Measurements from ENCODE around the gene SIGLECL1.

Gene SIGLECL1

DNA sequence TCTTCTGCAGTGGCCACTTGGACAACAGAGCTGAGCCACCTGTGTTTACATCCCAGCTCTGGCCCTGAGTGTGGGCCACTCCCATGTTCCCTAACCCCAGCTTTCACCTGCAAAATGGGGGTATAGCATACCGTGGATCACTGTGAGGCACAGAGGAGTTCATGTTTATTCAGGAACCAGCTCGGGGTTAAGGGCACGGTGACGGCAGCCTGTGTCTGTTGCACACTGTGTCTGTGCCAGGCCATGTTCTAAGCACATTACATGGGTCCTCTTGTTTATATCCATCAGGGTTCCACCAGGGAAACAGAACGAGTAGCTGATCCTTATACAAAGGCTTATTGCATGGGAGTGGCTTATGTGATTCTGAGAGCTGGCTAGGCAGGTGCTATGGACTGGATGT lies 46.5 kb downstream of the SIGLECL1 start:
- no peaks in the 10 kb centered on the region for H4K20me1 ChIP-seq (ENCODE audit: insufficient read depth, low read length)
- H3K36me3 ChIP-seq (replicated peaks; ENCODE audit: low read depth, low read length) = no peaks in the 10 kb centered on the region
- no peaks in the 10 kb centered on the region for H3K9me3 ChIP-seq (ENCODE audit: insufficient read depth, low read length)
- no peak overlapping the region for H2AFZ ChIP-seq (ENCODE audit: low read depth, low read length)
- no peaks in the 10 kb centered on the region for H3K4me1 ChIP-seq (ENCODE audit: low read length)
- H3K4me3 ChIP-seq (ENCODE audit: low read length) = no peak overlapping the region
- H3K27me3 ChIP-seq (ENCODE audit: low read depth, low read length) = peaks cover 31% of the 10 kb centered on the region
- no peak overlapping the region for H3K27ac ChIP-seq (ENCODE audit: low read length)
- no peak overlapping the region for H3K9ac ChIP-seq (ENCODE audit: low read length)
- no peak overlapping the region for H3K4me2 ChIP-seq (ENCODE audit: low read length)
- no peaks in the 10 kb centered on the region for H3K79me2 ChIP-seq (ENCODE audit: low read length)
- TF ChIP-seq EZH2phosphoT487 (IDR thresholded peaks at IDR 0.05; ENCODE audit: low read depth) = no peak
- TF ChIP-seq, protein P1, sequence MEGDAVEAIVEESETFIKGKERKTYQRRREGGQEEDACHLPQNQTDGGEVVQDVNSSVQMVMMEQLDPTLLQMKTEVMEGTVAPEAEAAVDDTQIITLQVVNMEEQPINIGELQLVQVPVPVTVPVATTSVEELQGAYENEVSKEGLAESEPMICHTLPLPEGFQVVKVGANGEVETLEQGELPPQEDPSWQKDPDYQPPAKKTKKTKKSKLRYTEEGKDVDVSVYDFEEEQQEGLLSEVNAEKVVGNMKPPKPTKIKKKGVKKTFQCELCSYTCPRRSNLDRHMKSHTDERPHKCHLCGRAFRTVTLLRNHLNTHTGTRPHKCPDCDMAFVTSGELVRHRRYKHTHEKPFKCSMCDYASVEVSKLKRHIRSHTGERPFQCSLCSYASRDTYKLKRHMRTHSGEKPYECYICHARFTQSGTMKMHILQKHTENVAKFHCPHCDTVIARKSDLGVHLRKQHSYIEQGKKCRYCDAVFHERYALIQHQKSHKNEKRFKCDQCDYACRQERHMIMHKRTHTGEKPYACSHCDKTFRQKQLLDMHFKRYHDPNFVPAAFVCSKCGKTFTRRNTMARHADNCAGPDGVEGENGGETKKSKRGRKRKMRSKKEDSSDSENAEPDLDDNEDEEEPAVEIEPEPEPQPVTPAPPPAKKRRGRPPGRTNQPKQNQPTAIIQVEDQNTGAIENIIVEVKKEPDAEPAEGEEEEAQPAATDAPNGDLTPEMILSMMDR (IDR thresholded peaks at IDR 0.05; ENCODE audit: low read depth, low read length) = no peak

DNA sequence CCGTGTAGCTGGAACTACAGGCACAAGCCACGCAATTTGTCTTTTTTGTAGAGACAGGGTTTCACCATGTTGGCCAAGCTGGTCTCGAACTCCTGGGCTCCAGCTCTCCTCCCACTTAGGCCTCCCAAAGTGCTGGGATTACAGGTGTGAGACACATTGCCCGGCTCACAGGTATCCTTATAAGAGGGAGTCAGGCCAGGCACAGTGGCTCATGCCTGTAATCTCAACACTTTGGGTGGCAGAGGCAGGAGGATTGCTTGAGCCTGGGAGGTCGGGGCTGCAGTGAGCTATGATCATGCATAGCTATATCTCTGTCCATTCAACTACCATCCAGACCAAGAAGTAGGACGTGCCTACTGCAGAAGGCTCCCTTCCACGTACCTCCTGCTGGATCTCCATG lies 50.4 kb downstream of the SIGLECL1 start:
- no peaks in the 10 kb centered on the region for H3K79me2 ChIP-seq (ENCODE audit: low read length)
- H3K4me1 ChIP-seq (ENCODE audit: low read length) = no peaks in the 10 kb centered on the region
- H4K20me1 ChIP-seq (ENCODE audit: insufficient read depth, low read length) = no peaks in the 10 kb centered on the region
- no peak overlapping the region for H3K4me3 ChIP-seq (ENCODE audit: low read length)
- no peak overlapping the region for H3K27ac ChIP-seq (ENCODE audit: low read length)
- H2AFZ ChIP-seq (ENCODE audit: low read depth, low read length) = no peak overlapping the region
- H3K27me3 ChIP-seq (ENCODE audit: low read depth, low read length) = peaks cover 49% of the 10 kb centered on the region
- no peak for TF ChIP-seq EZH2phosphoT487 (IDR thresholded peaks at IDR 0.05; ENCODE audit: low read depth)
- TF ChIP-seq, protein P1 (IDR thresholded peaks at IDR 0.05; ENCODE audit: low read depth, low read length) = no peak
- H3K36me3 ChIP-seq (replicated peaks; ENCODE audit: low read depth, low read length) = no peaks in the 10 kb centered on the region
- H3K4me2 ChIP-seq (ENCODE audit: low read length) = no peak overlapping the region
- no peaks in the 10 kb centered on the region for H3K9me3 ChIP-seq (ENCODE audit: insufficient read depth, low read length)
- H3K9ac ChIP-seq (ENCODE audit: low read length) = no peak overlapping the region

DNA sequence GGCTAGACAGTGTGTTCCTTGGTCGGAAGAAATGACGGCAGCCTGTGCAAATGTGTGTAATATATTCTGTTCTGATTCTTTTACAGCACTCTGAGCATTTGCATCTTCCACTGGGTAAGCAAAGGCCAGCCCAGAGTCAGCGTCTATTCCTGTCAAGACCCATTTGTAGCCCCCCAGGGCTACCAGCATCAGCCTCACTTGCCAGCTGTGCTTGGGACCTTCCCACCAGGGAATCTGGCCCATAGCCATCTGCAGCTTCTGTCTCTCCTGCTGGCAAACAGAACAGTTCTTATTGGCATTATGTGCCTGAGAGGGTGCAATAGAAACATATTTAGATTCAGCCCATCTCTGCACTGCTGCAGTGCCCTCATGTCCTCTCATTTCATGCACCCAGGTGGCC lies 54.6 kb downstream of the SIGLECL1 start:
- H3K27ac ChIP-seq (ENCODE audit: low read length) = no peak overlapping the region
- H2AFZ ChIP-seq (ENCODE audit: low read depth, low read length) = no peak overlapping the region
- TF ChIP-seq, protein P1 (IDR thresholded peaks at IDR 0.05; ENCODE audit: low read depth, low read length) = no peak
- no peak for TF ChIP-seq EZH2phosphoT487 (IDR thresholded peaks at IDR 0.05; ENCODE audit: low read depth)
- no peak overlapping the region for H3K4me3 ChIP-seq (ENCODE audit: low read length)
- peaks cover 74% of the 10 kb centered on the region for H3K27me3 ChIP-seq (ENCODE audit: low read depth, low read length)
- no peaks in the 10 kb centered on the region for H3K79me2 ChIP-seq (ENCODE audit: low read length)
- no peaks in the 10 kb centered on the region for H3K36me3 ChIP-seq (replicated peaks; ENCODE audit: low read depth, low read length)
- no peaks in the 10 kb centered on the region for H3K4me1 ChIP-seq (ENCODE audit: low read length)
- H3K9me3 ChIP-seq (ENCODE audit: insufficient read depth, low read length) = no peaks in the 10 kb centered on the region
- no peak overlapping the region for H3K4me2 ChIP-seq (ENCODE audit: low read length)
- H3K9ac ChIP-seq (ENCODE audit: low read length) = no peak overlapping the region
- no peaks in the 10 kb centered on the region for H4K20me1 ChIP-seq (ENCODE audit: insufficient read depth, low read length)

DNA sequence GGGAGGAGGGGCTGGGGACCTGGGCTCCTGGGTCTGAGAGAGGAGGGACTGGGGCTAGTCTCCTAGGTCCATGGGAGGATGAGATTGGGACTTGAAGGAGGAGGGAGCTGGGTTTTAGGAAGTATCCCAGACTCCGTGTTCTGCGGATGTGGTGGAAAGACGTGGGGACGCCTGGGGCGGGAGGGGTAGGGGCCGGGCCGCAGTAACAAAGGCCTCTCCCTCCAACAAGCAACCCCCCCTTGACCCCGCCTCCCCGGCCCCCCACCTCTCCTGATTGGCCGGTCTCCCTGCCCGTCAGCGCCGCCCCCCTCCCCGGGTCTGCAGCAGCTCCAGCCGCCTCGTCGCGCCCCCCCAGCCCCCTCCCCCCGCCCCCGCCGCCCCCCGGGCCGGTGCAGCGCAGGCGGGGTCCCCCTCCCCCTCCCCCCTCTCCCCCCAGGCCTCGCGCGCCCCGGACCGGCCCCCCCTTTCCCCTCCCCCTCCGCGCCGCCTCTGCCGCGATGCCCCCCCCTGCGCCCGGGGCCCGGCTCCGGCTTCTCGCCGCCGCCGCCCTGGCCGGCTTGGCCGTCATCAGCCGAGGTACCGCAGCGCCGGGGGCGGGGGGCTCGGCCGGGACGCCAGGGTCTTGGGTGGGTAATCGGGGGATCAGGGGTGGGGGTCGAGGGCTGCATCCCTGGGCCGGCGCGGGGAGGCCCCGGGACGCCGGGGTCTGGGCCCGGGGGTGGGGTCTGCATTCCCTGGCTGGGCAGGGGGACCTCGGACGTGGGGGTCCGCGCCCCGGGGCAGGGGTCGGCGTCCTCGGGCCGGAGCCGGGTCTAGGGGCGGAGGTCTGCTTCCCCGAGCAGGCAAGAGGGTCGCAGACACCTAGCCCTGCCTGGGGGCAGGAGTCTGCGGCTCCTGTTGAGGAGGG lies 60.7 kb downstream of the SIGLECL1 start, which contains the start of gene IGLON5:
Gene IGLON5 (plus strand): TSS at position 294 of the 907 bp plus-strand sequence. CDS start 204 bp downstream, at position 498.
- no peak within 1 kb of the TSS for H3K4me2 ChIP-seq (ENCODE audit: low read length)

More for the DNA sequence above, 60.7 kb downstream of the SIGLECL1 start, which contains the start of gene IGLON5:
- H3K79me2 ChIP-seq (ENCODE audit: low read length) = no peaks in the 10 kb centered on the region
- H2AFZ ChIP-seq (ENCODE audit: low read depth, low read length) = no peak within 1 kb of the TSS
- no peaks in the 10 kb centered on the region for H3K4me1 ChIP-seq (ENCODE audit: low read length)
- no peak within 1 kb of the TSS for H3K9ac ChIP-seq (ENCODE audit: low read length)
- no peak within 1 kb of the TSS for H3K4me3 ChIP-seq (ENCODE audit: low read length)
- TF ChIP-seq EZH2phosphoT487 (IDR thresholded peaks at IDR 0.05; ENCODE audit: low read depth) = no peak
- TF ChIP-seq, protein P1 (IDR thresholded peaks at IDR 0.05; ENCODE audit: low read depth, low read length) = no peak
- H4K20me1 ChIP-seq (ENCODE audit: insufficient read depth, low read length) = no peaks in the 10 kb centered on the region
- peaks cover 41% of the 10 kb centered on the region for H3K27me3 ChIP-seq (ENCODE audit: low read depth, low read length)
- H3K9me3 ChIP-seq (ENCODE audit: insufficient read depth, low read length) = no peaks in the 10 kb centered on the region
- H3K27ac ChIP-seq (ENCODE audit: low read length) = no peak within 1 kb of the TSS
- H3K36me3 ChIP-seq (replicated peaks; ENCODE audit: low read depth, low read length) = no peaks in the 10 kb centered on the region
